Suprapubic skin (tissue), 4 donors: Measurements from ENCODE around the gene PNMA6A.

Experiments used
- CTCF ChIP-seq, 2 donors: fragments of 200-600 bp in 1 of 2; fragments of 450-650 bp in 1 of 2; sonication (generic) in 1 of 2; IDR thresholded peaks; one replicate each; pipeline ENCODE4 v1.5.1; 2016 to 2019; ENCODE audit warnings: antibody characterized with exemption in 2 of 2, mild to moderate bottlenecking in 1 of 2, moderate library complexity in 1 of 2
- EP300 ChIP-seq: sonication (generic); formaldehyde crosslinking; IDR thresholded peaks from one replicate; pipeline ENCODE4 v1.6.1; 2017; ENCODE audit warnings: antibody characterized with exemption
- POLR2A ChIP-seq, 2 donors: fragments of 450-650 bp; IDR thresholded peaks; one replicate each; pipeline ENCODE4 v1.6.1; 2017; ENCODE audit warnings: antibody characterized with exemption in 2 of 2, mild to moderate bottlenecking in 2 of 2, moderate library complexity in 2 of 2
- POLR2AphosphoS5 ChIP-seq, 3 donors: sonication (generic); formaldehyde crosslinking; IDR thresholded peaks; one replicate each; pipeline ENCODE4 v1.6.1; 2017; ENCODE audit warnings: antibody characterized with exemption in 3 of 3

- TF ChIP-seq POLR2A (IDR thresholded peaks at IDR 0.05), result no peak
- TF ChIP-seq CTCF (IDR thresholded peaks at IDR 0.05), result no peak
- no peak for TF ChIP-seq EP300
- TF ChIP-seq POLR2AphosphoS5 (IDR thresholded peaks at IDR 0.05), result no peak
Measured at GRCh38 chrX:153055871-153056749, 16.1 kb upstream of the PNMA6A start, which contains the start of gene PNMA3.
